SK-N-DZ (cell line): ENCODE data around the gene ATG7.
"Not testable (repeated sequence)": the region's sequence is repeated elsewhere in the genome, so short reads cannot be mapped to it uniquely, and the experiment has no call there.

Source experiments
- DNase-seq: peaks from one replicate; pipeline ENCODE4 v3.0.0-alpha.2; 2015; ENCODE audit warnings: low spot score

The ATG7 gene

DNA sequence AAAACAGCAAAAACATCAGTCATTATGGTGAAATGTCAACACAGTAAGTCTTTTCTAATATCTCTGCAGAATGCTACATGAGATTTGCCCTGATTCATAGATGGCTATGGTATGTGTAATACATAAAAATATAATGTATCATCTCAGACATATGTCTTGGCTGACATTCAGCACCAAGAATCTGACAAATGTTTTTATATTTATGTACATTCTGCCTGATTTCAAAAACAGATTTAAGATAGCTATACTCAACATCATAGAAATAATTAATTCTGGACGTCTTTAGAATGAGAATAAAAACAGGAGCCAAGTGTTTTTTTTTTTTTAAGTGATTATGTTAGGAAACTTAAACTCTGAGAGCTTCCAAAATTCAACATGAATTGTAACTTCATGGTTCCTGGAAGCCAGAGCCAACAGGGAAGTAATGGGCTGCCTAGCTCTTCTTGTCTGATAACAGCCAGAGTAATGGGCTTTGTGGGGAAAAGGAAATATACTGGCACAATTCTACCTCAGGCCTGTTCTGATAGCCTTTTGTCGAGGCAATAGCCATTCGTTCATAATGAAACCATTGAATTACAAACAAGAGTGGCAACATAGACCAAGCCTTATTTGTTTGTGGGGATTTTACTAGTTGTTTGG, 187.1 kb downstream of the ATG7 start:
- DNase-seq, result no peak

- DNase-seq, result no peak
Observed at GRCh38 chr3:11461226-11461625, 189.0 kb downstream of the ATG7 start.

GRCh38 chr3:11462673-11463072, 190.5 kb downstream of the ATG7 start:
- DNase-seq, result not testable (repeated sequence)

- DNase-seq, result no peak
Observed at GRCh38 chr3:11463591-11463990, 191.4 kb downstream of the ATG7 start.

GRCh38 chr3:11464356-11464755, 192.2 kb downstream of the ATG7 start:
- no peak for DNase-seq

- DNase-seq, result no peak
Observed at GRCh38 chr3:11465744-11466616, 193.8 kb downstream of the ATG7 start.

- DNase-seq, result no peak
Observed at GRCh38 chr3:11467875-11468274, 195.7 kb downstream of the ATG7 start.

DNA sequence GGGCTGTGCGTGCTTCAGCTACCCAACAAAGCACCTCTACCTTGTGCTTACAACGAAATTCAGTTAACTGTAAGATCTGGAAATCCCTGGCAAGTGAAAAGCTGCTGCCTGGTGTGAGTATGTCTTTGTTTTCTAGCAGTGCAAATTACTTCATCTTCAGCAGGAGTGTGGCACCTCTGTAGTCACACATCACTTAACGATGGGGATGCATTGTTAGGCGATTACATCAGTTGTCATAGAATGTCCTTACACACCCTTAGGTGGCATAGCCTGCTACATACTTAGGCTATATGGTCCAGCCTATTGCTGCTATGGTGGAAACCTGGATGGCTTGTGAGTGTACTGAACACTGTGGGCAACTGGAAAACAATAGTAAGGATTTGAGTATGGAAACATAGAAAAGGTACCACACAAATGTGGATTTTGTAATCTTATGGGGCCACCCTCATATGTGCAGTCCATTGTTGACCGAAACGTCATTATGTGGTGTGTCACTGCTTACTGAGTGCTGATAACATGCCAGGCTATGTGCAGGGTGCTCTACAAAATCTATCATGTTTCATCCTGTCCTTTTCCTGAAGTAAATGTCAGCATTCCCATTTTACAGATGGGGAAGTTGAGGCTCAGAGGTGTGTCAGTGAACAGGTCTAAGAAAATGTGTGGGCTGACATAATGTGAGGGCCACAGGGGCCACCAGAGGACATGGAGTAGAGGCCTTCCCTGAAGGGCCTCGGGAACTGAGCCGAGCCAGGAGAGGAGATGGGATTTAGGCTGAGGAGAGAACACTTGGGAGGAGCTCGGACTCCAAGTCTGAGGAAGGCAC, 198.0 kb downstream of the ATG7 start:
- DNase-seq, result no peak

DNA sequence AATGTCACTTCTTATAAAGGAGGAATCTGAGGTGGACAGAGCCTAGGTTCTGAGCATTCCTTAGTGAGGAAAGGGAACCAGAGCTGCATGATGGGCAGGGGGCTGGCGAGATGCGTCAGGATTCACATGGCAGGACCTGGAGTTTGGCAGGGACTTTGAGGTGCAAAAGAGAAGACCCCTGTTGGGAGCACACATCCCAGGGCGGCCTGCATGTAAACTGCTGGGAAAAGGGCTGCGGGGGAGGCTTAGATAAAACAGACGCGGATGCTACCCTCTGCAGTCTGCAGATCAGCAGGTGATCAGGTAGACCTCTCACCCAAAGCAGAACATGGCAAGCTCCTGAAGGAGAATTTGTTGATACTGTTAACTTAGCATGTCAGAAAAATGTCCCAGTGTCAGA, 203.1 kb downstream of the ATG7 start:
- no peak for DNase-seq

- DNase-seq, result no peak
Observed at GRCh38 chr3:11476735-11477144, 204.5 kb downstream of the ATG7 start.

DNA sequence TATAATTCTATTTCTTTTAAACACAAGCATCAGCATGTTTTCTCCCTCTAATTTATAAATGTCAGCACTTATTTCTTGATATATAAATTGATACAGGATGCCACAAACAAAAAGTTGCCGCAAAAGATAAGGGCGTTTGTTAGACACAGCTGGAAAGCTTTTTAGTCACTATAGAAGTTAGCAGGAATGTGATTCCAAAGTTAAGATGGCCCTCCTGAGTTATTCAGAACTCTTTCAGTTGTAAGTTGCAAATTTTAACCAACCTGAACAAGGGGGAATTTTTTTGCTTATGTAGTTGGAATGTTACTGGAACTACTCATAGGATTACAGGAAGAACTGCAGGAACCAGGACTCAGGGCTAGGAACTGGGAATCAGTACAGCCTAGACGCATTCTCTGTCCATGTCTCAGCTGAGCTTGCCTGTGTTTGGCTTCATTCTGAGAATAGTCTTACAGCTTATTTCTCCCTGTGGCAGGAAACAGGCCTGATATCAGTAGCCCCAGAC, 205.3 kb downstream of the ATG7 start:
- DNase-seq, result no peak

GRCh38 chr3:11478167-11478566, 206.0 kb downstream of the ATG7 start:
- no peak for DNase-seq

GRCh38 chr3:11479221-11479620, 207.0 kb downstream of the ATG7 start:
- no peak for DNase-seq

DNA sequence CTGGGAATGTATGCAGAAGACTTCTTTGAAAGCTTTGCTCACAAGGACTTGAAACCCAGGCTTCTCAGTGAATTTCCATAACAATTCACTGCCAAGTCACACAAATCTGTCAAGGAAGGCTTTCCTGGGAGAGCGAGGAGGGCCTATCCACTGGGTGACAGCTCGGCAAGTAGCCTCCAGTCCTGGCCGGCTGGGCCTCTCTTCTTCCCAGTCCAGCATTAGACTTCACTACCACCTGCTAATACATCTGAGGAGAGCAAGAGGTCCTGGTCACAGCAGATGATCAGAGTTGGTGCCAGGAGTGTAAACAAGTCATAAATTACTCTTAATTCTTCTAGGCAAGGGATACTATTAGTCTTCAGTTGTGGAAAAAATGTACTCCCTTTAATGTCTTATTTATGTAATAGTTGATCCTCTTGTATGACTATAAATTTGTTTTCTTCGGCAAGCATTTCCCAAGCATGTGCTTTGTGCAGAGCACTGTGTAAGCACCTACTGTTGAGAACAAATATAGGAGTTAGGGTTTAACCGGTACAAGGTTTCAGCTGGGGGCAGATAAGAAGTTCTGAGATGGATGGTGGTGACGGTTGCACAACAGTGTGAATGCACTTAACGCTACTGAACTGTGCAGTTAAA, 208.6 kb downstream of the ATG7 start:
- no peak for DNase-seq

DNA sequence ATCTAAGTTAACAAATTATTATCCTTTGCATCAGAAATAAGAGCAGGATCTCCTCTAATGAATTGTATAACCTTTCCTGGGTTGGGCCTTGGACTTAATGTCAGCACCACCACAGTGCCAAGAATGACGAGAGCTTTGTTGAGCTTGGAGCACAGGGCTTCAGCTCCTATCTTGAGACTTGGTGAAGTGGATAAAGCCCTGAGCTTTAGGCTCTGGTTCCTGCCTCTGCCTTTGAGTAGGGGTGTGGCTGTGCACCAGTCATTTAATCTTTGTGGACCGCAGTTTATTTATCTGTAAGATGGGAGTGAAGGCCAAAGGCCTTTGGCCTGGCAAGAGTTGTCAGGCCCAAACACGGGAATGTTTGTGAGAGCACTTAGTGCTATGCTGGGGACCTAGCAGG, 209.4 kb downstream of the ATG7 start:
- no peak for DNase-seq

DNA sequence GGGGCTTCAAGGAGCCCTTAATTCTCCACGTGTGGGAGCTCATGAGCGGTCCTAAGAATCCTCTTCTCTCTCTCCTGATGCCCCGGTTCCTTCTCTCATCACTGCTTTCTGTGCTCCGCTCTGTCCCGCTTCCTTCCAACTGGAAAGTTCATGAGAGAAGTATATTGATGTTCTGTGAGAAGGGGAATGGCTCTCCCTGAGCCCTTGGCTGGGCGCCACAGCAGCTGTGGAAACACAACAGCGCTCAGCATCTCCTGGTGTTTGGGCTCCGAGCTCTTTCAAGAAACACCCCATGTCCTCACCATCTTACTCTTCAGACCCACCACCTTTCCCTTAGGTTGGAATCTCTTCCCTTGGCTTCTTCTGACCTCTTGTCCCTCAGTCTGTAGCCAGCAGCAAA, 209.8 kb downstream of the ATG7 start:
- no peak for DNase-seq

DNA sequence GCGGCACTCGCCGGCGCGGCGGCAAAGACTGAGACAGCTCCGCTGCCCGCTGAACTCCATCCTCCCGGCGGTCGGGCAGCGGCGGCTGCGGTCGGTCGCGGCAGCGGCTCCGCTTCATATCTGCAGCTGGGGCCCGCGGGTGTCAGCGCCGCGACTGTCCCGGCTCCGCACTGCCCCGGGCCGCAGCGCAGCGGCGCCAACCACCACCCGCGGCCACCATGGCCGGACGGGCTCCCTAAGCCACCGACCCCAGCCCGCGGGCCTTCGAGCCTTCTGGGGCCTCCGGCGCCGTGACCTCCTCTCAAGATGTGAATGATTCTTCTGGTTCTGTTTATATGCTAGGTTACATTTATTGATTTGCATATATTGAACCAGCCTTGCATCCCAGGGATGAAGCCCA, 216.2 kb downstream of the ATG7 start:
- DNase-seq, result not testable (repeated sequence)

DNA sequence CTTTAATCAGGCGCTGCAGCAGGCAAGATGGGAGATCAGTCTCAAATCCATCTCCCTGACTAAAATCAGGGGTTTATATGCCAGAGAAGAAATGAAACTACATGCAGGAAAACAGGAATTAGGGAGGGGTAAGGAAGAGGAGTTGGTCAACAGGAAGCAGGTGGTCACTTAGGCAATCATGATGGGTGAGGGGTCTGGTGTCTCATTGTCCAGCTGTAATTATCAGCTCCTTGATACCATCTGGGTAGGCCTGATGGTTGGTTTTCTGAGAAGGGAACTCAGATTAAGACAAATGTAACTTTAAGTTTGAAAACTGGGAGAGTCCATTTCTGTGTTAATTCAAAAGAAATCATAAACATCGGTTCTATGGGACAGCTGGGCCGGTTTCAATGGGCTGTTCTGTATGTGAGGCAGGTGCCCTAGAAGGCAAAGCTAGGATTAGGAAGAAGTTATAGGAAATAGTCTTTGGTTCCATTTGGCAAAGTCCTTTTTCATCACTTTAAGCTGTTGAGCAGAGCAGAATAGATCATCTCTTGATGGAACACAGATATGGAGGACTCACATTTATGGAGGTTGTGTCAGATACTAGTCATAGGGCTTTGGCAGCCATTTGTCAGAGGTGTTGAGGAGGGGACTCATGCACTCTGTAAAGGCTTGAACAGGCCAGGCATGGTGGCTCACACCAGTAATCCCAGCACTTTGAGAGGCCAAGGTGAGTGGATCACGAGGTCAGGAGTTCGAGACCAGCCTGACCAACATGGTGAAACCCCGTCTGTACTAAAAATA, 222.1 kb downstream of the ATG7 start:
- DNase-seq, result no peak

DNA sequence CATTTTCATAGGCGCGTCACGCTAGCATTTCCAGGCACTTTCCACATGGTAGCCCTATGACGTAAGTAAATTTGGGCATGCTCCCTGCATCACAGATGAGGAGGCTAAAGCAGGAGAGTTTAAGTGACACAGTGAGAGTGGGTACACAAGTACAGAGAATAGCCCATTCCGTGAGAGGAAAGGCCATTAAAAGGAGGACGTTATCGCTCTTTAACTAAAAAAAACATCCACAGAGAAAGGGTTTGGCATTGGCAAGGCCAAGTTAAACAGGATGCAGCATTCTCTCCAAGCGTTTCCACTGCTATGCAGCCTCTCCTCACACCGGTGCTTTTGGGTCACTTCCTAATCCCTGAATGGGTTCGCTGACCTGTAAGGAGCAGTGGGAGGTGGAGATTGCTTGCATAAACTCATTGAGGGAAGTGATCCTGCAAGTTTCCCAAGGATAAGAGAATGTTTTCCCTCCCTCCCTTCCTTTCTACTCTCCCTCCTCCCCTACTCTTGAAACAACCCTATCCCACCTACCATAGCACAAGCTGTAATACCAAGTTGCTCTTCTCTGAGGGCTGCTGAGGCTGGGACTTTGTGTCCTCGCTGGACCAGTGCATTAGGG, 223.9 kb downstream of the ATG7 start:
- no peak for DNase-seq

GRCh38 chr3:11498177-11498576, 226.0 kb downstream of the ATG7 start:
- DNase-seq, result no peak
